Keratinocyte (primary cell): ENCODE measurements around the gene MRC2. TPM values are rescaled to one million over a fixed set of nuclear protein-coding genes. Genes with fewer than 3 reads are reported as not detected.

ENCODE experiments used
- DNase-seq: peaks from one replicate; pipeline ENCODE4 v3.0.0-alpha.2; 2011; ENCODE audit warnings: low read depth, missing footprints, low spot score
- FAIRE-seq: peaks from 2 replicates; lab custom pipeline; 2011; peaks lifted over from hg19 to GRCh38; lab: Jason Lieb, UNC
- H2AFZ ChIP-seq: 2 replicates; pipeline ENCODE4 v1.6.0; 2012; ENCODE audit warnings: low read length, control low read depth, inconsistent platforms; ENCODE audit not compliant: control insufficient read depth
- H3K27ac ChIP-seq: 2 replicates; pipeline ENCODE4 v1.5.1; 2011; ENCODE audit warnings: low read length; ENCODE audit not compliant: control insufficient read depth, insufficient read depth
- H3K27me3 ChIP-seq: 3 replicates; pipeline ENCODE4 v1.6.0; 2011; ENCODE audit warnings: low read length; ENCODE audit not compliant: control insufficient read depth, insufficient read depth; ENCODE audit errors: extremely low read depth
- H3K36me3 ChIP-seq, 2 experiments: 2 replicates in 1 of 2; 3 replicates in 1 of 2; pipeline ENCODE4 v1.5.1; 2011; ENCODE audit warnings: low read length in 2 of 2, mild to moderate bottlenecking in 1 of 2; ENCODE audit not compliant: control insufficient read depth in 2 of 2, insufficient read depth in 2 of 2; ENCODE audit errors: extremely low read depth in 1 of 2
- H3K4me1 ChIP-seq: 3 replicates; pipeline ENCODE4 v1.5.1; 2011; ENCODE audit warnings: low read length; ENCODE audit not compliant: control insufficient read depth, insufficient read depth; ENCODE audit errors: extremely low read depth
- H3K4me2 ChIP-seq: 3 replicates; pipeline ENCODE4 v1.6.0; 2011; ENCODE audit warnings: low read depth, low read length; ENCODE audit not compliant: control insufficient read depth, insufficient read depth; ENCODE audit errors: extremely low read depth
- H3K4me3 ChIP-seq, 3 experiments: fragments of 200-600 bp in 1 of 3; sonication (generic) in 1 of 3; 2 replicates in 2 of 3; 3 replicates in 1 of 3; pipeline ENCODE4 v1.5.1; 2011 to 2016; ENCODE audit warnings: low read length in 3 of 3, mild to moderate bottlenecking in 3 of 3, control low read depth in 2 of 3, inconsistent platforms in 1 of 3, low read depth in 1 of 3, mixed read lengths in 1 of 3, mixed run types in 1 of 3, moderate library complexity in 1 of 3; ENCODE audit not compliant: control insufficient read depth in 2 of 3, insufficient read depth in 2 of 3; ENCODE audit errors: extremely low read depth in 1 of 3
- H3K79me2 ChIP-seq: 2 replicates; pipeline ENCODE4 v1.6.0; 2012; ENCODE audit warnings: low read length; ENCODE audit not compliant: control insufficient read depth, insufficient read depth
- H3K9ac ChIP-seq: 3 replicates; pipeline ENCODE4 v1.6.0; 2011; ENCODE audit warnings: low read length; ENCODE audit not compliant: control insufficient read depth, insufficient read depth; ENCODE audit errors: extremely low read depth
- H3K9me1 ChIP-seq: 3 replicates; pipeline ENCODE4 v1.6.0; 2011; ENCODE audit warnings: low read length; ENCODE audit not compliant: control insufficient read depth, insufficient read depth; ENCODE audit errors: extremely low read depth
- H3K9me3 ChIP-seq: 2 replicates; pipeline ENCODE4 v1.5.1; 2012; ENCODE audit warnings: low read depth, low read length; ENCODE audit not compliant: control insufficient read depth
- H4K20me1 ChIP-seq: 3 replicates; pipeline ENCODE4 v1.6.0; 2011; ENCODE audit warnings: low read length; ENCODE audit not compliant: control insufficient read depth, insufficient read depth; ENCODE audit errors: extremely low read depth
- CTCF ChIP-seq, 3 experiments: IDR thresholded peaks in 1 of 3; conservative IDR thresholded peaks in 1 of 3; optimal IDR thresholded peaks in 1 of 3; 2 replicates in 2 of 3; 3 replicates in 1 of 3; pipeline versions ENCODE3 to v1.5.1; 2011; ENCODE audit warnings: low read length in 3 of 3, mild to moderate bottlenecking in 3 of 3, moderate library complexity in 2 of 3, control low read depth in 1 of 3, inconsistent platforms in 1 of 3; ENCODE audit not compliant: insufficient read depth in 2 of 3; ENCODE audit errors: extremely low read depth in 1 of 3
- EZH2 ChIP-seq: IDR thresholded peaks from one replicate; pipeline ENCODE4 v1.6.1; 2012; ENCODE audit warnings: inconsistent platforms, mild to moderate bottlenecking, low read length, moderate library complexity
- dilution Hi-C: fragments of 300-500 bp; cut with MboI; formaldehyde crosslinking; loops from one replicate; pipeline ENCODE4 v1.7.0; 2020; ENCODE audit warnings: low sequenced_read_pairs; ENCODE audit not compliant: extremely low pct_ligation_motif_present
- polyA plus RNA-seq, 5 experiments: library from polyadenylated mRNA; depleted of rRNA in 3 of 5; stranded (reverse) in 3 of 5; stranded (forward) in 1 of 5; unstranded in 1 of 5; fragments of >200 nt; gene quantifications; 1 replicate in 1 of 5; 2 replicates in 3 of 5; 3 replicates in 1 of 5; pipeline versions ENCODE4 v1.2.1 to v1.2.3, GENCODE V29; 2011 to 2012; ENCODE audit warnings: missing spikeins in 2 of 5, low read depth in 1 of 5, low replicate concordance in 1 of 5

Gene MRC2
- polyA plus RNA-seq, 1 donor (not counting 4 experiments of a cell fraction or from before 2014, with no cell fraction given) = 14.0 TPM

- Histone ChIP-seq H3K4me1 (peaks cover 22% of the 10 kb centered on the region), H3K27ac (peak overlapping the region; percentile 40), H4K20me1 (no peaks in the 10 kb centered on the region), H3K79me2 (peaks cover 50% of the 10 kb centered on the region), H3K4me3 (peak overlapping the region; percentile 65 to 92 (median 79)), H3K27me3 (no peaks in the 10 kb centered on the region), H3K9ac (peak overlapping the region; percentile 71), H3K4me2 (peak overlapping the region; percentile 92), H3K9me1 (peaks cover 3% of the 10 kb centered on the region), H3K36me3 (peaks cover 0 to 6% of the 10 kb centered on the region in 2 experiments), H2AFZ (peak overlapping the region; percentile 80), H3K9me3 (no peaks in the 10 kb centered on the region)
- no peak for FAIRE-seq
- dilution Hi-C loops = no loop called here
- no peak for DNase-seq
- no peak for TF ChIP-seq EZH2
- TF ChIP-seq CTCF (optimal IDR thresholded peaks at IDR 0.05 in 1 of 3, IDR thresholded peaks at IDR 0.05 in 1 of 3, conservative IDR thresholded peaks at IDR 0.05 in 1 of 3; ENCODE audit: extremely low read depth in 1 of 3, insufficient read depth in 2 of 3, low read length in 3 of 3) = peak in 1 of 3 experiments; percentile 4
Observed at GRCh38 chr17:62627904-62628633, 599 bp downstream of the MRC2 start.

GRCh38 chr17:62628831-62629555, 1.5 kb downstream of the MRC2 start:
- peak overlapping the region; percentile 71 for H3K9ac ChIP-seq
- peaks cover 3% of the 10 kb centered on the region for H3K9me1 ChIP-seq
- H3K27ac ChIP-seq = peak overlapping the region; percentile 40
- dilution Hi-C loops = no loop called here
- H3K4me2 ChIP-seq = peak overlapping the region; percentile 92
- H3K9me3 ChIP-seq = no peaks in the 10 kb centered on the region
- peaks cover 0 to 3% of the 10 kb centered on the region in 2 experiments for H3K36me3 ChIP-seq
- H3K27me3 ChIP-seq = no peaks in the 10 kb centered on the region
- H3K79me2 ChIP-seq = peaks cover 52% of the 10 kb centered on the region
- peak overlapping the region; percentile 65 for H2AFZ ChIP-seq
- FAIRE-seq = no peak
- no peaks in the 10 kb centered on the region for H4K20me1 ChIP-seq
- peak overlapping the region; percentile 65 to 92 (median 79) for H3K4me3 ChIP-seq
- H3K4me1 ChIP-seq = peaks cover 22% of the 10 kb centered on the region
- DNase-seq = no peak
- TF ChIP-seq CTCF (optimal IDR thresholded peaks at IDR 0.05 in 1 of 3, IDR thresholded peaks at IDR 0.05 in 1 of 3, conservative IDR thresholded peaks at IDR 0.05 in 1 of 3; ENCODE audit: extremely low read depth in 1 of 3, insufficient read depth in 2 of 3, low read length in 3 of 3) = no peak
- TF ChIP-seq EZH2 = no peak
